ENCODE results near the gene TGIF1. TPM values are rescaled to one million over a fixed set of nuclear protein-coding genes. Genes with fewer than 3 reads are reported as not detected.
"Not testable (repeated sequence)": the region's sequence is repeated elsewhere in the genome, so short reads cannot be mapped to it uniquely, and the experiment has no call there.

Gene TGIF1
- total RNA-seq, 1 donor from 2014 or later, result 43.5 TPM

GRCh38 chr18:3455907-3456685 is 6.1 kb downstream of the TGIF1 start:
- peak; percentile 42 for DNase-seq

GRCh38 chr18:3456686-3457069 is 6.7 kb downstream of the TGIF1 start:
- no peak for DNase-seq

DNA sequence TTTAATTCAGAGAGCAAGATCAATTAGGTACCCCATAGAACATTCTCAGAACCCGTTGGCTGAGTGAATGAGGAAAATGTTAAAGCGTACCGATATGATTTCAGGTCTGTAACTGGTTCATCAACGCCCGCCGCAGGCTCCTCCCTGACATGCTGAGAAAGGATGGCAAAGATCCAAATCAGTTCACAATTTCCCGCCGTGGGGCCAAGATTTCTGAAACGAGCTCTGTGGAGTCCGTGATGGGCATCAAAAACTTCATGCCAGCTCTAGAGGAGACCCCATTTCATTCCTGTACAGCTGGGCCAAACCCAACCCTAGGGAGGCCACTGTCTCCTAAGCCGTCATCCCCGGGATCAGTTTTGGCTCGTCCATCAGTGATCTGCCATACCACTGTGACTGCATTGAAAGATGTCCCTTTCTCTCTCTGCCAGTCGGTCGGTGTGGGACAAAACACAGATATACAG is 7.3 kb downstream of the TGIF1 start:
- peak; percentile 48 for DNase-seq

- no peak for DNase-seq
These were observed 8.4 kb downstream of the TGIF1 start for GRCh38 chr18:3458378-3458777.

DNA sequence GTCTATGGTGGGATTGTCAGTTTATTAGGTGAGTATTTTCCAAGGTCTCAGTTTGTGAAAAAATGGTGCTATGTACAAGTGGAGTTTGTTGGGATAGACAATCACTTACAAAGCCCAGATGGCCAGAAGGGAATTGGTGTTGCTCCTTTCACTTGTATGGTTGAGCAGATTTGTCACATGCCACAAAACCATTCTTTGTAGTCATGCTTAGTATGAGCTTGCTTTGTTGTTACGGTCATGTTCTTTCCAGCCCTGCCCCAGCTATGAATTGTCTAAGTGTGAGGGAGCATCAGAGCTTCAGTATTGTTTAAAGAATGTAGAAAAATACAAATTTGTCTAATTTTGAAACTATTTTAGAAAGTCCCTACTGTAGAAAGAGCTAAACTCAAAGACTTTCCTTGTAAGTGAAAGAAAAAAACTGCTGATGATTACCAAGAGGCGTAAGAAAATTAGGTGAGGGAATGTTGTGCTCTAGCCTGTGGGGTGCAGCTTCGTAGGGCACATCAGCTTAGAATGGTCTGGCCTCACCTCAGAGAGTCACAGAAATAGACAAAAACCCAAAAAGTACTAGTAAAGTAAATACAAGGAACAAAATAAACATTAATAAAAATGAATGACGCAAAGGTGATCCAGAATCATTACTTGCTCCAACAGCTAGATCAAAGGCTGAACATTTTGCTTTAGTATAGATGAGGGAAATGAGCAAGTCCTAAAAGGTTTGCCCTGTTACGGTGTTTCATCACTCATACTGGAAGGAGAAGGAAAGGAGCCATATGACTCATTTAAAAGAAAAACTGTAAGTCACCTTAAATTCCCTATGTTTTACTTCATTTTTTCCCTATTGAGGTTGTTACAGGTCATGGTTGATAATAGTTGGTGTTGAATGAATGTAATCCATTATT is 9.2 kb downstream of the TGIF1 start:
- DNase-seq, result no peak

DNA sequence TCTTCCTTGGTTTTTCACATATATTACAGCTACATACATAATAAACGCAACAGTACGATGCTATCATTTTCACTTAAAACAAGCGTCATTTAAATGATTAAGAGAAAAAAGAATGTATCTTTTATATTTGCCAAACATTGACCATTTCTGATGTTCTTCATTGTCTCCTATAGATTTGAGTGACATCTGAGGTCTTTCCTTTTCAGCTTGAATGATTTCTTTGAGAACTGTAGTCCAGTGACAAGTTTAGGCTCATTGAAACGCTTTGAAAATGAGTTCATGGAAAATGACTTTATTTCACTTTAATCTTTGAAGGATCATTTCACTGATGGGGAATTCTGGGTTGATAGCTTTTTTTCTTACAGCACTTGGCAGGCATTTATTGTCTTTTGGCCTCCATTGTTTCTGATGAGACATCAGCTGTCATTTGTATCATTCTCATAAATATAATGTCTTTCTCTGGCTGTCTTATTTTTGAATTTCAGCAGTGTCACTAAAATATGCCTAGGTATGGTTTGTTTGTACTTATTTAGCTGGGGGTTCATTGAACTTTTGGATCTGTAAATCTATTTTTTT is 10.9 kb downstream of the TGIF1 start:
- DNase-seq, result no peak

DNA sequence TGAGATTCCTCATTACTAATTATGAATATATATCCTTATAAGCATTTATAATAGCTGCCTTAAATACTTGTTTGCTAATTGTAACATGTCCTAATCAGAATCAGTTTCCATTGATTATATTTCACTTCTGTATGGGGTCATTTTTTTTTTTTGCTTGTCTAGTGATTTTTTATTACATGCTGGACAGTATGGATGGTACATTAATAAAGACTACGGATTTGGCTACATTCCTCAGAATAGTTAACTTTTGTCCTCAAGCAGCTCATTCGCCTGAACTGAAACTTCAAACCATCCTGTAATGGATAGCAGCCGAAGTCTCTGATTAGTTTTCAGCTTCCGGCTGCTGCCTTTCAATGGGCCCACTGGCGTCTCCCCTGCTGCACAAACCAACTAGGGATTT is 11.7 kb downstream of the TGIF1 start:
- DNase-seq, result no peak

DNA sequence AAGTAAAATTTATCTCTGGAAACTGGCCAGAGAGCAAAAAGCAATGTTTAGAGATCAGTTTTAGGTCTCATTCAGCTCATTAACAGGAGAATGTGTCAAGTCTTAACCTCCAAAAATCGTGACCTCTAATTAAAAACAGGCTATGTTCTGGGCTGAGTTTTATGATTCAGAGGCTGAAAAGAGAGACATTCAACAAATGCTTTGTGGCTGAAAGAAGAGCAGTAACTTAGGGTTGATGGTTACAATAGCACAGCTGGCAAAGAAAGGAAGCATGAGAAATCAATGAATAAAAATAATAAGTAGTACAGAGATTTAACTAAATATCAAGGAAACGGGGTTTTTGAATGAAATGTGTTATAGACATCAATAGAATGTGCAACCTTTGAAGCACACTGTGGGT is 13.1 kb downstream of the TGIF1 start:
- DNase-seq, result no peak

DNA sequence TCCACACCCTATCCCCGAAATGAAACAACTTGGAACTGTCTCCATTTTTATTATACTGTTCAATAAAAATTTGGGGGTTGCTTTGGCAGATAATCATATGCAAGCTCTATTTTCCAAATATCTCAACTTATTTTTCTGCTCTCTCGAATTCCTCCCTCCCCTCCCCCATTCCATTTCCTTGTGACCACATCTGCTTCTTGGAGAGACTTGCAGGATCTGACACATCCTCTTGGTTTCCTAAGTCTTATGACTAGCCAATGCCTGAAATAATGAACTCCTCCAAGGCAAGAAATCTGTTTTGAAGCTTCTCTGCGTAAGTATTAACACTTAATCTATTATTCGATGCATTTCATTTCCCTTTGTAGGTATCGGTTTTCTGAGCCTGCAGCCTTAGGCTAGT is 16.1 kb downstream of the TGIF1 start:
- DNase-seq, result no peak

DNA sequence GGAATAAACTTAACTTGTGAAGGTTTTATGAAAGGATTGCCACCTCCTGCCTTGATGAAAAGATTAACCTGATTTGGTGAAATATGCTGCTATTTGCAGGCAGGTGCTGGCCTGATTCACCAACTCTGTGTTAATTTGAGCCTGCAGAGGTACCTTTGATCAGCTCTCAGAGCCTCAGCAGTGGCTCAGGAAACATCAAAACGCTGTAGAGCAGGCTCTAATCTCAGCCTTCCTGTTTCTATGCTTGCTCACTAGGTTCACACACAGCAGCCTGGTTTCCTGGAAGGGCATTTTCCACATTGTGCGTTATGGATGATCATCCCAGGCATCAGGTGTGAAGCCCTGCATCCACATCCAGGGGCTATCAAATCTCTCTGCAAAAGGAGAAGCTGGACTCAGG is 16.9 kb downstream of the TGIF1 start:
- DNase-seq, result no peak

GRCh38 chr18:3468066-3468705 is 18.2 kb downstream of the TGIF1 start:
- no peak for DNase-seq

DNA sequence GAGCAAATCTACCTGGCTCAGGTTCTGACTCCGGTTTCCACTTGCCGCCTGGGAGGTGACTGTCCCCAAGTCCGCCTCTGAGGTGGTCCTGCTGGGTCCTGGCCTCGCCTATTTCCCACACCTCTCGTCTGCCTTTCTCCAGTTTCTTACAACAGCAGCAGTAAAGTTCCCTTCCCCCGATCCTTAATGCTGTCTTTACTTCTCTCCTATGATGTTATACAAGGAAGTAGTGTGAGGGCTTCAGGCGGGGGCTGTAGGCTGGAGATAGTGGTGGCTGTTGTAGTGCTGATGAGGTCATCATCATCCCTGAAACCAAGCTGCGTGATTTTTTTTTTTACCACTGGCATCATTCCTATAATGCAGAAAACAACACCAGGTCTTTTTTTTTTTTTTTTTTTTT is 18.9 kb downstream of the TGIF1 start:
- DNase-seq, result no peak

DNA sequence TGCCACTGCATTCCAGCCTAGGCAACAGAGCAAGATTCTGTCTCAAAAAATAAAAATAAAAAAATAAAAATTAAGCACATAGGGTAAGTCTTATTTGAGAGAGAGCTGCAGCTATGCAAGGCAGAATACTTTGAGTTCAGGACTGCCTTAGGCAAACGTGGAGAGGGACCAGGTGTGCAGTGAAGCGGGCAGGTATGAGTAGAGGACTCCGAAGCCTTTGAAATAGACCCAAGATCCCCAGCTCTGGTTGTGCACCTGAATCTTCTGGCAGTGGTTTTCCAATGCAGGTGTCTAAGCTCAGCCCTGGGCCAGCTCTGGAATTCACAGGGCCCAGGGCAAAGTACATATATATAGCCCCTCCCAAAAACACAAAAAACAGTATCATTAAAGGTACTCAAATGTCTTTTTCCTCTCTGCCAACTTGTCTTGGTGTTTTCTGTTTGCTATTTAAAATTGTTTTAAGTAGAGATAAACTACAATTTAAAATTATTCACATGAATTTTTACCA is 21.2 kb downstream of the TGIF1 start:
- no peak for DNase-seq

DNA sequence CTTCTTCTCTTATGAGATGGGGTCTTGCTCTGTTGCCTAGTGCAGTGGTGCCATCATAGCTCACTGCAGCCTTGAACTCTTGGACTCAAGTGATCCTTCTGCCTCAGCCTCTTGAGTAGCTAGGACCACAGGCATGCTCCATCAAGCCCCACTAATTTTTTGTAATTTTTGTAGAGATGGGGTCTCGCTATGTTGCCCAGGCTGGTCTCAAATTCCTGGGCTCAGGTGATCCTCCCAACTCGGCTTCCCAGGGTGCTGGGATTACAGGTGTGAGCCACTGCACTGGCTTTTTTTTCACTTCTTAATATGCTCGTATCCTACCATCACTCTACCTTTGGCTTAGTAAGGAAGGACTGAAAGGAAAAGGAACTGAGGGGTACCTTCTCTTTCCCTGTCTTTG is 22.1 kb downstream of the TGIF1 start:
- not testable (repeated sequence) for DNase-seq

DNA sequence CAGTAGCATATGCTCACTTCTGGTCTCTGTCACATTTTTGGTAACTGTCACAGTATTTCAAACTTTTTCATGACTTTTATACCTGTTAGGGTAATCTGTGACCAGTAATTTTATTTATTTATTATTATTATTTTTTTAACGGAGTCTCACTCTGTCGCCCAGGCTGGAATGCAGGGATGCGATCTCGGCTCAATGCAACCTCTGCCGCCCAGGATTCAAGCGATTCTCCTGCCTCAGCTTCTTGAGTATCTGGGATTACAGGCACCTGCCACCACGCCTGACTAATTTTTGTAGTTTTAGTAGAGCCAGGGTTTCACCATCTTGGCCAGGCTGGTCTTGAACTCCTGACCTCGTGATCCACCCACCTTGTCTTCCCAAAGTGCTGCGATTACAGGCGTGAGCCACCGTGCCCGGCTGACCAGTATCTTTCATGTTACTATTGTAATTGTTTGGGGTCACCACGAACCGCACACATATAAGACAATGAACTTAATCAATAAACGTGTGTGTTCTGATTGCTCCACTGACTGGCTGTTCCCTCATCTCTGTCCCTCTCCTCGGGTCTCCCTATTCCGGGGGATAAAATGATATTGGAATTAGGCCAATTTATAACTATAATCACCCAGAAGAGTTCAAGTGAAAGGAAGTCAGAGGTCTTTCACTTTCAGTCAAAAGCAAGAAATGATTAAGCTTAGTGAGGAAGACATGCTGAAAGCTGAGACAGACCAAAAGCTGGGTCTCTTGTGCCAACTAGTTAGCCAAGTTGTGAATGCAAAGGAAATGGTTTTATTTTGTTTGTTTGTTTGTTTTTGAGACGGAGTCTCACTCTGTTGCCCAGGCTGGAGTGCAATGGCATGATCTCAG is 22.9 kb downstream of the TGIF1 start:
- no peak for DNase-seq

DNA sequence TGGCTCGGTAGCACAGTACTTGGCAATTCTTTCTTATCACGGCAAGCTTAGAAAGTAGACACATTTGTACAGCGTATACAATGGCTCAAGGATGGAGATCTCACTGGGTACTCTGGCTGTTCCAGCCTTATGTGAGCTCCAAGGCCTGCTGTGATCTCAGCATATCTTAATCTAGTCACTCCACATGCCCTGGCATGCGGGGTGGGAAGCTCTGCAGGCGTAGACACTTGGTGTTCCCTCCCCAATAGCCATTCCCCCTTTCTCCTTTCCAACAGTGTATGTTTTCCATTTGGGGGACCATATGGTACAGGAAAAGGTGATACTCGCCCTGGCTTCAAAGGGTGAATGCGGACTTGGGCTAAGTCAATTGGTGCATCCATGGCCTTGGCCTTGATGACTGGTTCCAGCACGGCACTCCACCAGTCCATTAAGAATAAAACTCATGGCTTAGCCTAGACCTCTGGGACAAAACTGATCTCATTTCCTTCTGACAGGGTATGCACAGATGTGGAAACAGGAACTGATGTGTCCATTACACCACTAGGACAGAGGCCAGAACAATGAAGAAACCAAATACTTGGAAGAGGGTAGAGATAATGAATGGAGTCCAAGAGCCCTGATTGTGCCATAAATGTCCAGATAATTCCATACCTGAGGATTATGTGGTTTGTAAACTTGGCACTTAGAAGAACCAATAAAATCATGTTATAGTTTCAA is 28.4 kb downstream of the TGIF1 start:
- DNase-seq, result no peak

DNA sequence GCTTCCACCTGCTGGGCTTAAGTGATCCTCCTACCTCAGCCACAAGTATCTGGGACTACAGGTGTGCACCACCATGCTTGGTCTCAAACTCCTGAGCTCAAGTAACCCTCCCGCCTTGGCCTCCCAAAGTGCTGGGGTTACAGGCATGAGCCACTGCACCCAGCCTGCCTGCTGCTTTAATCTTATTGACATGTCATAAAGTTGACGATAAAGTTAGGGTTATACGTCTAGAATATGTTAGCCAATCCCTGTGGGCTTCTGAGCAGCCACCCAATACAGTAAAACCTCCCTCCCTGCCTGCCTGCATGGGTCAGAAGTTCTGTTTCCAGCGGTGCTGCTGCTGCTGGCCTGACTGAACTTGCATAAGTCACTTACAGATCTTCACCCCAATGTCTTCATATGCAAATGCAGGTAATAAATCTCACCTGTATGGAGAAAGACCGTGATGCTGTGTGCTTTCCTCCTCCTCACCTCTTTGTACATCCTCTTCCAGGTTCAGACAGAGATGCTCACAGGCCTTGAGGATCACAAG is 30.1 kb downstream of the TGIF1 start:
- DNase-seq, result no peak

DNA sequence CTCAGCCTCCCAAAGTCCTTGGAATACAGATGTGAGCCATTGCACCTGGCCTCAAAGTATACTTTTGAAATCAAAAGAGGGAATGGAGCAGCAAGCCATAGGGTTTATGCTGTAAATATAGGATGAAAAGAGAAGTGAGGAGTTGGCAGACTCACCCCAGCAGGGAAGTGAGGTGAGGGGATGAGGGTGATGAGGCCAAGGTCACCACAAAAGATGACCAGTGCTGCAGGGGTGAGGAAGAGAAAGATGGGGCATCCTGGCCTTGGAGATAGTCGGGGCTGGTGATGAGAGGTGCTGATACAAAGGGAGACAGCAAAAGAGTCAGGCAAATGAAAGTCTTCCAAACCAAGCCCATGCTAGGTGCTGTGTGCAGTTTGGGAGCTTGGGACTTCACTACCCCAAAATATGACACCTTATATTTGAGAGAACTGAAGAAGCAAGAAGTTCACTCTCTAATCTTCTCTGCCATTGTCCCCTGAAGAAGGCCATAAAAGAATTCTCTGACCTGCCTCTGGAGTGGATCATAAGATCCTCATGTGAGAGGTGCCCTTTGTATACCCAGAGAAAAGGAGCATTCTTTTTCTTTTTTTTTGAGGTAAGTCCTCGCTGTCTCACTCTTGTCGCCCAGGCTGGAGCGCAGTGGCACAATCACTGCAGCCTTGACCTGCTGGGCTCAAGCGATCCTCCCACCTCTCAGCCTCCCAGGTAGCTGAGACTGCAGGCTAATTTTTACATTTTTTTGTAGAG is 31.0 kb downstream of the TGIF1 start:
- DNase-seq, result no peak

GRCh38 chr18:3481696-3482210 is 31.8 kb downstream of the TGIF1 start:
- peak; percentile 93 for DNase-seq
